B cell (primary cell): ENCODE data around the gene NCCRP1. TPM values are rescaled to one million over a fixed set of nuclear protein-coding genes. Genes with fewer than 3 reads are reported as not detected.

Experiments used
- ATAC-seq: fragments of 200-7000 bp; cut with Tn5 transposase; one replicate; pipeline ENCODE4 v1.10.0; 2021; ENCODE audit warnings: low read depth, mild to moderate bottlenecking, moderate number of reproducible peaks, moderate library complexity
- CTCF ChIA-PET: fragments of 350-600 bp; sonication (Branson Sonifier 250); formaldehyde crosslinking; loops from one replicate; lab custom pipeline; 2021; ENCODE audit warnings: antibody characterized with exemption, inconsistent platforms; lab: Charles Lee
- POLR2A ChIA-PET: fragments of 350-600 bp; sonication (Branson Sonifier 250); formaldehyde crosslinking; loops from one replicate; lab custom pipeline; 2021; ENCODE audit warnings: antibody characterized with exemption; lab: Charles Lee
- DNase-seq: peaks from one replicate; pipeline ENCODE4 v3.0.0; 2013
- H2AFZ ChIP-seq: 2 replicates; pipeline ENCODE4 v1.6.1; 2012; ENCODE audit warnings: mild to moderate bottlenecking, low read depth, low read length; ENCODE audit not compliant: insufficient read depth, poor library complexity, severe bottlenecking
- H3K27ac ChIP-seq, 2 donors: 1 replicate in 1 of 2; 2 replicates in 1 of 2; pipeline ENCODE4 v1.5.1; 2012 to 2013; ENCODE audit warnings: low read length in 2 of 2, mild to moderate bottlenecking in 2 of 2, moderate library complexity in 1 of 2
- H3K27me3 ChIP-seq, 4 experiments: fragments of 200-600 bp in 1 of 4; sonication (generic) in 1 of 4; replicated peaks in 1 of 4; 1 replicate in 2 of 4; 2 replicates in 2 of 4; pipeline versions ENCODE4 v1.6.1 to v1.7.0; 2013 to 2016; ENCODE audit warnings: low read length in 3 of 4, mild to moderate bottlenecking in 2 of 4, mixed read lengths in 1 of 4, moderate library complexity in 1 of 4; ENCODE audit not compliant: insufficient read depth in 4 of 4, control insufficient read depth in 3 of 4; ENCODE audit errors: control extremely low read depth in 1 of 4
- H3K36me3 ChIP-seq, 2 experiments: replicated peaks in 1 of 2; 1 replicate in 1 of 2; 2 replicates in 1 of 2; pipeline versions ENCODE4 v1.6.1 to v1.7.1; 2013; ENCODE audit warnings: low read length in 1 of 2; ENCODE audit not compliant: insufficient read depth in 2 of 2, control insufficient read depth in 1 of 2; ENCODE audit errors: control extremely low read depth in 1 of 2, extremely low read depth in 1 of 2
- H3K4me1 ChIP-seq, 2 donors: fragments of 200-600 bp in 1 of 2; sonication (generic) in 1 of 2; 1 replicate in 1 of 2; 2 replicates in 1 of 2; pipeline versions ENCODE4 v1.5.1 to v1.6.1; 2013 to 2017; ENCODE audit warnings: low read length in 2 of 2; ENCODE audit not compliant: control insufficient read depth in 2 of 2, insufficient read depth in 2 of 2
- H3K4me2 ChIP-seq: replicated peaks from 2 replicates; pipeline ENCODE3; 2012; ENCODE audit warnings: mild to moderate bottlenecking, low read depth, low read length; ENCODE audit not compliant: poor library complexity, severe bottlenecking
- H3K4me3 ChIP-seq, 5 experiments: fragments of 200-600 bp in 1 of 5; sonication (generic) in 1 of 5; 1 replicate in 3 of 5; 2 replicates in 2 of 5; pipeline versions ENCODE4 v1.5.1 to v1.7.0; 2011 to 2016; ENCODE audit warnings: low read length in 4 of 5, mild to moderate bottlenecking in 4 of 5, low read depth in 2 of 5, control low read depth in 1 of 5, moderate library complexity in 1 of 5; ENCODE audit not compliant: insufficient read depth in 1 of 5; ENCODE audit errors: control extremely low read depth in 1 of 5, extremely low read depth in 1 of 5
- H3K79me2 ChIP-seq: fragments of 200-600 bp; sonication (generic); one replicate; pipeline ENCODE4 v1.6.0; 2016; ENCODE audit warnings: low read length; ENCODE audit not compliant: control insufficient read depth, insufficient read depth
- H3K9ac ChIP-seq: fragments of 200-600 bp; sonication (generic); 2 replicates; pipeline ENCODE4 v1.6.1; 2017; ENCODE audit warnings: mild to moderate bottlenecking, low read length, moderate library complexity
- H3K9me3 ChIP-seq, 3 donors: one replicate each; pipeline versions ENCODE4 v1.6.1 to v1.7.1; 2013; ENCODE audit warnings: low read length in 2 of 3; ENCODE audit not compliant: control insufficient read depth in 2 of 3, insufficient read depth in 1 of 3; ENCODE audit errors: control extremely low read depth in 1 of 3
- H4K20me1 ChIP-seq: 2 replicates; pipeline ENCODE4 v1.6.0; 2012; ENCODE audit warnings: mild to moderate bottlenecking, low read length; ENCODE audit not compliant: insufficient read depth, control insufficient read depth, poor library complexity, severe bottlenecking
- H3K27ac Mint-ChIP-seq: one replicate; pipeline ENCODE4 v1.8.0; 2021; ENCODE audit warnings: mixed read lengths
- H3K27me3 Mint-ChIP-seq: one replicate; pipeline ENCODE4 v1.8.0; 2021; ENCODE audit warnings: mixed read lengths
- H3K4me1 Mint-ChIP-seq: one replicate; pipeline ENCODE4 v1.8.0; 2021; ENCODE audit warnings: mixed read lengths
- H3K4me3 Mint-ChIP-seq: one replicate; pipeline ENCODE4 v1.8.0; 2021; ENCODE audit warnings: mixed read lengths
- H3K9me3 Mint-ChIP-seq: one replicate; pipeline ENCODE4 v1.8.0; 2022; ENCODE audit warnings: mixed read lengths; ENCODE audit not compliant: insufficient read depth
- EZH2 ChIP-seq: IDR thresholded peaks from 2 replicates; pipeline ENCODE4 v1.6.1; 2012; ENCODE audit warnings: borderline replicate concordance, low read depth, mild to moderate bottlenecking, moderate library complexity, low read length; ENCODE audit not compliant: insufficient read depth, poor library complexity, severe bottlenecking
- whole genome bisulfite sequencing: methylation state at CpG from one replicate; pipeline ENCODE4 v1.1.5; 2013; ENCODE audit warnings: missing lambda C conversion rate; ENCODE audit not compliant: insufficient coverage; 5-methylcytosine and 5-hydroxymethylcytosine counted together
- intact Hi-C: fragments of 100-400 bp; cut with micrococcal nuclease; formaldehyde crosslinking; loops from one replicate; pipeline ENCODE4 v1.10.0; 2022
- polyA plus RNA-seq: library from polyadenylated mRNA; depleted of rRNA; stranded (reverse); fragments of >200 nt; gene quantifications from 2 replicates; pipeline ENCODE4 v1.2.3, GENCODE V29; 2012
- total RNA-seq, 2 donors: library from RNA; stranded (reverse); fragments of 120-200 nt in 1 of 2; gene quantifications; 1 replicate in 1 of 2; 2 replicates in 1 of 2; pipeline versions ENCODE4 v1.2.3 to v1.2.4, GENCODE V29; 2013 to 2022
- TF ChIP-seq, protein P1 (sequence below): fragments of 200-600 bp; IDR thresholded peaks from one replicate; pipeline ENCODE4 v1.8.0; 2022; ENCODE audit warnings: antibody characterized with exemption, mild to moderate bottlenecking

NCCRP1 gene
- total and polyA plus RNA-seq, 2 donors (not counting 1 experiment from before 2014, with no cell fraction given) = 0.04 TPM; not detected in 1

DNA sequence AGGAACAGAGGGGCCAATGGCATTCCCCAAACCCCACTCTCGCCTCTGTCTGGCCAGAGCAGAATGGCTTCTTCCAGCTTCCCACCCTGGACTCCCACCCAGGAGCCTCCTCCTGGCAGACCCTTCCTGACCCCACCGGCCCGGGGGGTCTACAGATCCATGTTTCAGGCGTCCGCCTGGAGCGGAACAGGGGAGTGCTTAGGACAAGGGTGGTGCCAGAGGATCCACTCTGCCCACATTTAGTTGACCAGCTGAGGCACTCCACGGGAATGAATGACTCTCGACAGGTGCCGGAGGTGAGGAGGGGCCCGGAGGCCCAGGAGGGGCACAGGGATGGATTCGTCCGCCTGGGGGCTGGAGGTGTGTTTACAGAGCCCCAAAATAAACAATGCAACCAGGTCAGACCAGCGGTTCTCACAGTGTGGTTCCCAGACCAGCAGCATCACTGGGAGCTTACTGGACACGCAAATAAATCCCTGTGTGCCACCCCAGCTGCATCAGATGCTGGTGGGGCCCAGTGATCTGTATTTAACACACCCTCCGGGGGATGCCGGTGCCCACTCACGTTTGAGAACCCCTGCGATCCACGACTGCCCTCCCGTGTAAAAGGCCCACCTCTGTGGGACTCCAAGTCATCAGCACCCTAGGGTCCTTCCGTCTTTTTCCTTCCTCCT is 15.1 kb upstream of the NCCRP1 start:
- intact Hi-C loops = no loop called here
- TF ChIP-seq, protein P1, sequence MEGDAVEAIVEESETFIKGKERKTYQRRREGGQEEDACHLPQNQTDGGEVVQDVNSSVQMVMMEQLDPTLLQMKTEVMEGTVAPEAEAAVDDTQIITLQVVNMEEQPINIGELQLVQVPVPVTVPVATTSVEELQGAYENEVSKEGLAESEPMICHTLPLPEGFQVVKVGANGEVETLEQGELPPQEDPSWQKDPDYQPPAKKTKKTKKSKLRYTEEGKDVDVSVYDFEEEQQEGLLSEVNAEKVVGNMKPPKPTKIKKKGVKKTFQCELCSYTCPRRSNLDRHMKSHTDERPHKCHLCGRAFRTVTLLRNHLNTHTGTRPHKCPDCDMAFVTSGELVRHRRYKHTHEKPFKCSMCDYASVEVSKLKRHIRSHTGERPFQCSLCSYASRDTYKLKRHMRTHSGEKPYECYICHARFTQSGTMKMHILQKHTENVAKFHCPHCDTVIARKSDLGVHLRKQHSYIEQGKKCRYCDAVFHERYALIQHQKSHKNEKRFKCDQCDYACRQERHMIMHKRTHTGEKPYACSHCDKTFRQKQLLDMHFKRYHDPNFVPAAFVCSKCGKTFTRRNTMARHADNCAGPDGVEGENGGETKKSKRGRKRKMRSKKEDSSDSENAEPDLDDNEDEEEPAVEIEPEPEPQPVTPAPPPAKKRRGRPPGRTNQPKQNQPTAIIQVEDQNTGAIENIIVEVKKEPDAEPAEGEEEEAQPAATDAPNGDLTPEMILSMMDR = no peak
- no peak for TF ChIP-seq EZH2
- 97% methylated on average over 20 of the region's 21 CpGs for WGBS

GRCh38 chr19:39182174-39182505 is 14.6 kb upstream of the NCCRP1 start:
- no peaks in the 10 kb centered on the region for H3K9me3 Mint-ChIP-seq
- no peaks in the 10 kb centered on the region for H3K4me1 Mint-ChIP-seq
- Histone ChIP-seq H3K4me2 (no peak overlapping the region), H3K36me3 (peaks cover 0 to 10% of the 10 kb centered on the region in 2 experiments), H3K4me3 (no peak overlapping the region), H4K20me1 (no peaks in the 10 kb centered on the region), H3K27ac (no peak overlapping the region), H3K9me3 (no peaks in the 10 kb centered on the region), H3K27me3 (no peaks in the 10 kb centered on the region), H3K79me2 (no peaks in the 10 kb centered on the region), H3K9ac (no peak overlapping the region), H2AFZ (no peak overlapping the region), H3K4me1 (no peaks in the 10 kb centered on the region)
- whole genome bisulfite sequencing = 96% methylated on average over 3 of the region's 4 CpGs
- no peak overlapping the region for H3K27ac Mint-ChIP-seq
- H3K27me3 Mint-ChIP-seq = peaks cover 1% of the 10 kb centered on the region
- no peak for ATAC-seq
- no peak for DNase-seq
- CTCF ChIA-PET = no interaction called here
- no peak overlapping the region for H3K4me3 Mint-ChIP-seq
- TF ChIP-seq, protein P1 = no peak
- no peak for TF ChIP-seq EZH2
- POLR2A ChIA-PET = no interaction called here
- intact Hi-C loops = no loop called here

More for the DNA sequence above, 15.1 kb upstream of the NCCRP1 start:
- no peak overlapping the region for H2AFZ ChIP-seq
- no peaks in the 10 kb centered on the region for H3K79me2 ChIP-seq
- POLR2A ChIA-PET = no interaction called here
- no peaks in the 10 kb centered on the region for H3K4me1 Mint-ChIP-seq
- no peak overlapping the region for H3K27ac Mint-ChIP-seq
- no peak overlapping the region for H3K4me3 ChIP-seq
- no peaks in the 10 kb centered on the region for H3K27me3 ChIP-seq
- H3K4me2 ChIP-seq = no peak overlapping the region
- H3K9me3 ChIP-seq = no peaks in the 10 kb centered on the region
- H3K36me3 ChIP-seq = peaks cover 0 to 10% of the 10 kb centered on the region in 2 experiments
- no peak for ATAC-seq
- H3K4me1 ChIP-seq = no peaks in the 10 kb centered on the region
- CTCF ChIA-PET = no interaction called here
- H3K4me3 Mint-ChIP-seq = no peak overlapping the region
- H3K27me3 Mint-ChIP-seq = no peaks in the 10 kb centered on the region
- H3K27ac ChIP-seq = no peak overlapping the region
- DNase-seq = no peak
- H4K20me1 ChIP-seq = no peaks in the 10 kb centered on the region
- no peaks in the 10 kb centered on the region for H3K9me3 Mint-ChIP-seq
- H3K9ac ChIP-seq = no peak overlapping the region
